Esophagus muscularis mucosa (tissue), 4 donors: ENCODE data around the gene CAMK1D. TPM values are rescaled to one million over a fixed set of nuclear protein-coding genes. Genes with fewer than 3 reads are reported as not detected.

Source experiments
- DNase-seq: peaks from one replicate; pipeline ENCODE4 v3.0.0-alpha.2; 2017; ENCODE audit errors: extremely low spot score
- H3K27ac ChIP-seq, 4 donors: fragments of 200-600 bp; sonication (generic); replicated peaks in 1 of 4; 1 replicate in 3 of 4; 2 replicates in 1 of 4; pipeline ENCODE4 v1.5.1; 2016 to 2019; ENCODE audit warnings: mild to moderate bottlenecking in 1 of 4
- H3K27me3 ChIP-seq, 4 donors: fragments of 200-600 bp; sonication (generic); one replicate each; pipeline versions ENCODE4 v1.5.1 to v1.6.0; 2016 to 2019
- H3K36me3 ChIP-seq, 4 donors: fragments of 200-600 bp; sonication (generic); one replicate each; pipeline ENCODE4 v1.5.1; 2016 to 2019
- H3K4me1 ChIP-seq, 4 donors: fragments of 200-600 bp; sonication (generic); one replicate each; pipeline ENCODE4 v1.5.1; 2016 to 2019
- H3K4me3 ChIP-seq, 4 donors: fragments of 200-600 bp; sonication (generic); 1 replicate in 2 of 4; 2 replicates in 2 of 4; pipeline ENCODE4 v1.5.1; 2016 to 2019; ENCODE audit warnings: mild to moderate bottlenecking in 4 of 4, moderate library complexity in 1 of 4
- H3K9me3 ChIP-seq, 4 donors: fragments of 200-600 bp; sonication (generic); 1 replicate in 3 of 4; 2 replicates in 1 of 4; pipeline ENCODE4 v1.5.1; 2016 to 2019
- CTCF ChIP-seq, 3 experiments: fragments of 200-600 bp in 2 of 3; fragments of 450-650 bp in 1 of 3; sonication (generic) in 2 of 3; IDR thresholded peaks; one replicate each; pipeline ENCODE4 v1.5.1; 2017 to 2019; ENCODE audit warnings: antibody characterized with exemption in 3 of 3, mild to moderate bottlenecking in 2 of 3, moderate library complexity in 1 of 3
- EP300 ChIP-seq: sonication (generic); formaldehyde crosslinking; IDR thresholded peaks from one replicate; pipeline ENCODE4 v1.6.1; 2017; ENCODE audit warnings: antibody characterized with exemption
- POLR2A ChIP-seq: fragments of 450-650 bp; IDR thresholded peaks from one replicate; pipeline ENCODE4 v1.6.1; 2017; ENCODE audit warnings: antibody characterized with exemption, moderate library complexity, mild to moderate bottlenecking, low read depth
- POLR2AphosphoS5 ChIP-seq, 2 donors: sonication (generic); formaldehyde crosslinking; IDR thresholded peaks; one replicate each; pipeline ENCODE4 v1.6.1; 2017; ENCODE audit warnings: antibody characterized with exemption in 2 of 2
- WGBS: methylation state at CpG from one replicate; pipeline ENCODE4 v1.1.5; 2018; 5-methylcytosine and 5-hydroxymethylcytosine counted together
- intact Hi-C: fragments of 100-400 bp; cut with DNase I; formaldehyde crosslinking; loops from one replicate; pipeline ENCODE4 v1.15.1; 2023
- total RNA-seq, 4 donors: library from RNA; depleted of rRNA; stranded (reverse); fragments of >200 nt; gene quantifications; one replicate each; pipeline versions ENCODE4 v1.1.0 to v1.2.1, GENCODE V29; 2016

The CAMK1D gene
- total RNA-seq, 4 donors from 2014 or later, result 8.4 to 15.4 (median 11.3) TPM

- intact Hi-C loops, result no loop called here
- TF ChIP-seq POLR2A, result no peak
- no peak for TF ChIP-seq EP300
- no peak for TF ChIP-seq POLR2AphosphoS5 (IDR thresholded peaks at IDR 0.05)
- TF ChIP-seq CTCF (IDR thresholded peaks at IDR 0.05), result no peak
- no peaks in the 10 kb centered on the region for H3K27me3 ChIP-seq
- H3K4me3 ChIP-seq, result no peak overlapping the region
- no peaks in the 10 kb centered on the region for H3K4me1 ChIP-seq
- H3K9me3 ChIP-seq, result no peaks in the 10 kb centered on the region
- no peaks in the 10 kb centered on the region for H3K36me3 ChIP-seq
- H3K27ac ChIP-seq, result no peak overlapping the region
- 93% methylated on average over 17 of the region's 17 CpGs for WGBS
- DNase-seq, result no peak
Observed at GRCh38 chr10:12615296-12616220, 266.2 kb downstream of the CAMK1D start.

GRCh38 chr10:12617191-12618175, 268.1 kb downstream of the CAMK1D start:
- Histone ChIP-seq H3K27ac (no peak overlapping the region), H3K36me3 (no peaks in the 10 kb centered on the region), H3K27me3 (no peaks in the 10 kb centered on the region), H3K4me1 (no peaks in the 10 kb centered on the region), H3K4me3 (no peak overlapping the region), H3K9me3 (no peaks in the 10 kb centered on the region)
- 78% methylated on average over 15 of the region's 15 CpGs for WGBS
- intact Hi-C loops, result no loop called here
- DNase-seq, result no peak
- no peak for TF ChIP-seq CTCF (IDR thresholded peaks at IDR 0.05)
- TF ChIP-seq EP300, result no peak
- no peak for TF ChIP-seq POLR2AphosphoS5 (IDR thresholded peaks at IDR 0.05)

GRCh38 chr10:12622016-12622415, 272.7 kb downstream of the CAMK1D start:
- intact Hi-C loops, result no loop called here
- 94% methylated on average over 5 of the region's 5 CpGs for WGBS
- Histone ChIP-seq H3K4me3 (no peak overlapping the region), H3K4me1 (peaks cover 0 to 4% (median 0%) of the 10 kb centered on the region in 4 donors), H3K27ac (no peak overlapping the region), H3K9me3 (no peaks in the 10 kb centered on the region), H3K27me3 (no peaks in the 10 kb centered on the region), H3K36me3 (no peaks in the 10 kb centered on the region)
- TF ChIP-seq POLR2AphosphoS5 (IDR thresholded peaks at IDR 0.05) (no peak), CTCF (IDR thresholded peaks at IDR 0.05) (no peak), POLR2A (no peak), EP300 (no peak)
- no peak for DNase-seq

- peaks cover 0 to 4% (median 0%) of the 10 kb centered on the region in 4 donors for H3K4me1 ChIP-seq
- no peak for DNase-seq
- no peak overlapping the region for H3K4me3 ChIP-seq
- no peaks in the 10 kb centered on the region for H3K9me3 ChIP-seq
- no peak for TF ChIP-seq POLR2A
- no peak for TF ChIP-seq EP300
- TF ChIP-seq POLR2AphosphoS5 (IDR thresholded peaks at IDR 0.05), result no peak
- TF ChIP-seq CTCF (IDR thresholded peaks at IDR 0.05), result no peak
- H3K27ac ChIP-seq, result no peak overlapping the region
- H3K27me3 ChIP-seq, result no peaks in the 10 kb centered on the region
- intact Hi-C loops, result no loop called here
- no peaks in the 10 kb centered on the region for H3K36me3 ChIP-seq
- 93% methylated on average over 11 of the region's 11 CpGs for WGBS
Observed at GRCh38 chr10:12622691-12623090, 273.3 kb downstream of the CAMK1D start.
